ENCODE data around the gene TAPT1.
"Not testable (repeated sequence)": the region's sequence is repeated elsewhere in the genome, so short reads cannot be mapped to it uniquely, and the experiment has no call there.

The TAPT1 gene

GRCh38 chr4:16168144-16168543, 58.1 kb downstream of the TAPT1 start:
- DNase-seq = no peak

- DNase-seq = no peak
Observed at GRCh38 chr4:16165931-16166330, 60.3 kb downstream of the TAPT1 start.

- no peak for DNase-seq
Observed at GRCh38 chr4:16162891-16163290, 63.4 kb downstream of the TAPT1 start.

- no peak for DNase-seq
Observed at GRCh38 chr4:16161851-16162408, 64.3 kb downstream of the TAPT1 start.

- no peak for DNase-seq
Observed at GRCh38 chr4:16160457-16160856, 65.8 kb downstream of the TAPT1 start.

GRCh38 chr4:16159286-16159685, 67.0 kb downstream of the TAPT1 start:
- DNase-seq = no peak

- no peak for DNase-seq
Observed at GRCh38 chr4:16158504-16158852, 67.8 kb downstream of the TAPT1 start.

GRCh38 chr4:16157609-16158503, 68.4 kb downstream of the TAPT1 start:
- no peak for DNase-seq

- DNase-seq = no peak
Observed at GRCh38 chr4:16155528-16156169, 70.6 kb downstream of the TAPT1 start.

- no peak for DNase-seq
Observed at GRCh38 chr4:16154451-16154850, 71.8 kb downstream of the TAPT1 start.

GRCh38 chr4:16150716-16151115, 75.6 kb downstream of the TAPT1 start:
- DNase-seq = no peak

- DNase-seq = not testable (repeated sequence)
Observed at GRCh38 chr4:16144913-16145312, 81.4 kb downstream of the TAPT1 start.

- no peak for DNase-seq
Observed at GRCh38 chr4:16142598-16143310, 83.5 kb downstream of the TAPT1 start.

- no peak for DNase-seq
Observed at GRCh38 chr4:16140879-16141249, 85.4 kb downstream of the TAPT1 start.

GRCh38 chr4:16140231-16140878, 85.9 kb downstream of the TAPT1 start:
- DNase-seq = no peak

- DNase-seq = no peak
Observed at GRCh38 chr4:16139066-16139945, 87.0 kb downstream of the TAPT1 start.

GRCh38 chr4:16136827-16137226, 89.4 kb downstream of the TAPT1 start:
- no peak for DNase-seq

GRCh38 chr4:16136311-16136710, 90.0 kb downstream of the TAPT1 start:
- DNase-seq = no peak

GRCh38 chr4:16133406-16133805, 92.9 kb downstream of the TAPT1 start:
- no peak for DNase-seq

- no peak for DNase-seq
Observed at GRCh38 chr4:16131293-16131692, 95.0 kb downstream of the TAPT1 start.

- no peak for DNase-seq
Observed at GRCh38 chr4:16129336-16129735, 96.9 kb downstream of the TAPT1 start.

- no peak for DNase-seq
Observed at GRCh38 chr4:16126714-16127113, 99.6 kb downstream of the TAPT1 start.

All from activated CD4-positive, alpha-beta T cell treated with anti-CD3 and anti-CD28 coated beads for 1 hour (primary cell).